Adipocyte (in vitro differentiated cells): ENCODE results near the gene PCED1A.
A peak's percentile ranks its signal among the peaks of the same experiment; 100 is the strongest.

ENCODE experiments used
- DNase-seq: peaks from one replicate; pipeline ENCODE4 v3.0.0-alpha.2; 2015; ENCODE audit warnings: low read depth
- H3K27me3 ChIP-seq: replicated peaks from 2 replicates; pipeline ENCODE4 v1.7.0; 2013; ENCODE audit warnings: mild to moderate bottlenecking, low read length, moderate library complexity; ENCODE audit not compliant: control insufficient read depth, insufficient read depth
- H3K36me3 ChIP-seq: 2 replicates; pipeline ENCODE4 v1.7.0; 2013; ENCODE audit warnings: low read length, mild to moderate bottlenecking, moderate library complexity; ENCODE audit not compliant: control insufficient read depth, insufficient read depth, severe bottlenecking
- H3K4me1 ChIP-seq: 2 replicates; pipeline ENCODE4 v1.7.0; 2013; ENCODE audit warnings: mild to moderate bottlenecking, low read length, moderate library complexity; ENCODE audit not compliant: control insufficient read depth, insufficient read depth
- H3K4me3 ChIP-seq: 2 replicates; pipeline ENCODE4 v1.7.0; 2013; ENCODE audit warnings: mild to moderate bottlenecking, low read length, moderate library complexity
- H3K9ac ChIP-seq: 2 replicates; pipeline ENCODE4 v1.7.0; 2013; ENCODE audit warnings: mild to moderate bottlenecking, low read length, moderate library complexity
- H3K9me3 ChIP-seq: 2 replicates; pipeline ENCODE4 v1.7.0; 2013; ENCODE audit warnings: mild to moderate bottlenecking, low read length, moderate library complexity; ENCODE audit not compliant: control insufficient read depth

PCED1A gene

DNA sequence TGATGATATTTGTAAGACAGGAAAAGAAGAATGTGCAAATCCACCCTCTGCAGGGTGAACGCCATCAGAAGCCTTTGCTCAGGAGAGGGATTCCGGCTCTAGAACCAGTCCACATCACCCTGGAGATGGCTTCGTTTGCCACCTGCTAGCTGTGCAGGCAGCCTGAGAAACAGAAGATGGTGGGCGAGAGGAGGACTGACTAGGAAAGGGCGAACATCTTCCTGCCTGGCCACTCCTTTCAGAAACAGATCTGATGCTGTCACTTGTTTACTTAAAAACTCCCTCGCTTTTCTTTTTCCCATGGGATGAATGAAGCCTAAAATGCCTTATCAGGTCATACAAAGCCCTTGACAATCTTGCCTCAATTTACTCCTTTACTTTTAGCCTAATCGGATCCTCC is 34.0 kb upstream of the PCED1A start:
- DNase-seq = peak; percentile 22
- no peaks in the 10 kb centered on the region for H3K27me3 ChIP-seq
- peaks cover 51% of the 10 kb centered on the region for H3K4me1 ChIP-seq
- H3K36me3 ChIP-seq = no peaks in the 10 kb centered on the region
- no peaks in the 10 kb centered on the region for H3K9me3 ChIP-seq
- H3K4me3 ChIP-seq = peak overlapping the region; percentile 96
- H3K9ac ChIP-seq = peak overlapping the region; percentile 91

DNA sequence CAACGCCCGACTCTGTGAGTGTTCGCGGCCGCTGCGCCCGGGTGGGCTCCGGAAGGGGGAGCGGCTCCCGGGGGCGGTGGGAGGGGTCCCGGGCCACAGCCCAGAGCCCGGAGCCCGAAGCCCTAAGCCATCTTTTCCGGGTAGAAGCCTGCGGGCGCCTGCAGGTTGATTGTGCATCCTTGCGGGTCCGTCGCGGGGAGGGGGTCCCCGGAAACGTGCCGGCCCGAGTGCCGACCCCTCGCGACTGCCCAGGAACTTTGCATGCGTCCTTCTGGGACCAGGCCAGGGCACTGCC is 33.2 kb upstream of the PCED1A start:
- peak overlapping the region; percentile 96 for H3K4me3 ChIP-seq
- H3K9me3 ChIP-seq = no peaks in the 10 kb centered on the region
- DNase-seq = peak; percentile 78
- H3K9ac ChIP-seq = peak overlapping the region; percentile 91
- peaks cover 49% of the 10 kb centered on the region for H3K4me1 ChIP-seq
- H3K36me3 ChIP-seq = no peaks in the 10 kb centered on the region
- no peaks in the 10 kb centered on the region for H3K27me3 ChIP-seq

DNA sequence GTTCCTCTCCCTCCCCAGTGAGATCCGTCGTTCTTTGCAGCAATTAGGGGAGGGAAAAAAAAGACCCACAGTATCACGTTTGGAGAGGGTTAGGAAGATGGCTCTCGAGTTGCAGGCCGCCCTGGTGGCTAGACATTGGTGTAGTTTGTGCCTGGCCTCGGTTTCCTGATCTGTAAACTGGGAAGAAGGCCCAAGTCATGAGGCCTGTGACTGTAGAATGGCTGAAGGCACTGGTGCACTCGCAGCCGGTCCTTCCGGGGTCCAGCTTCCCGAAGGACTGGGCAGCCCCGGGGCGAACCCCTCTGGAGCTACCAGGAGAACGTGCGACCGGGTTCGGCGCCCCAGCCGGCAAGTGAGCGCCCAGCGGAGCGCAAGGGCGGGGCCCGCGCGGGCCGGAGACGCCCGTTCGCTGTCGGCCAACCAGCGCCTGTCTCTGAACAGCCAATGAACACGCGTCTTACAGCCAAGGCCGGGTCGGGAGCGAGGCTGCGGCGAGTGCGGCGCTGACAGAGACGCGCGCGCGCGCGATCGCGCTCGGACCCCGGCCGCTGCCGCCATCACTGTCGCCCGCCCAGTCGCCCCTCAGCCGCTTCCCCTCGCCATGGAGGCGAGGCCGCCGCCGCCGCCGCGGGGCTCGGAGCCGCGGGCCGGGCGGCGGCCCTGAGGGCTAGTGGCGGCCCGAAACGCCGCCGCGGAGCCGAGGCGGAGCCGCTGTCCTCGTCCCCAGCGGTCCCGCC is 32.7 kb upstream of the PCED1A start, which contains the start of gene PTPRA:
PTPRA (plus strand) TSS at position 472 of the 737 bp plus-strand sequence. CDS start 90,797 bp downstream, outside the sequence.
- peak; percentile 97 for DNase-seq

DNA sequence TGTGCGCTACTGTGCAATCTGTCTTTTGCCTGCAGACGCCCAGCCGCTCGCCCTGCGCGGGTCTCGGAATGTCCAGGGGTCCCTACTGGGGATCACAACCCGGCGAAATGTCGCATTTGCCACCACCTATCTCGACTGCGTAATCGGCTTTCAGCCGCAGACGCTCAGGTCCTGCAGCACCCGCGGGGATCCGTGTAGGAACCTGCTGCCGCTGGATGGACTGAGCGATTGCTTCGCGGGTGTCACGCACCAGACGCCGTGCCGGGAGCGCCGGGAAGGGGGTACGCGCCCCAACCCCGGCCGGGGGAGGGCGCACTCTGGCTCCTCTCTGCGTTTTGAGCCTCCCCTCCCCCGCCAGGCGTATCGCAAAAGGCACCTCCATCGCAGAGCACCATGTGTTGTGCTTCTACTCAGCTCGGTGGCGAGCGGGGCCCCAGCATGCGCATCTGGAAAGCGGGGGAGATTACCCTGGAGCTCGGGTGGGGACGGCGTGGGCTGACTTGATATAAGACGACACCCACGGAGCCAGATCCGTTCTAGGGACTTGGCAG is 32.1 kb upstream of the PCED1A start:
- Histone ChIP-seq H3K27me3 (no peaks in the 10 kb centered on the region), H3K9me3 (no peaks in the 10 kb centered on the region), H3K9ac (peak overlapping the region; percentile 91), H3K4me1 (peaks cover 59% of the 10 kb centered on the region), H3K36me3 (no peaks in the 10 kb centered on the region), H3K4me3 (peak overlapping the region; percentile 96)
- peak; percentile 76 for DNase-seq

More for the DNA sequence above, 32.7 kb upstream of the PCED1A start, which contains the start of gene PTPRA:
- Histone ChIP-seq H3K9ac (peak within 1 kb of the TSS; percentile 91), H3K4me1 (peaks cover 53% of the 10 kb centered on the region), H3K27me3 (no peaks in the 10 kb centered on the region), H3K4me3 (peak within 1 kb of the TSS; percentile 96), H3K9me3 (no peaks in the 10 kb centered on the region), H3K36me3 (no peaks in the 10 kb centered on the region)

DNA sequence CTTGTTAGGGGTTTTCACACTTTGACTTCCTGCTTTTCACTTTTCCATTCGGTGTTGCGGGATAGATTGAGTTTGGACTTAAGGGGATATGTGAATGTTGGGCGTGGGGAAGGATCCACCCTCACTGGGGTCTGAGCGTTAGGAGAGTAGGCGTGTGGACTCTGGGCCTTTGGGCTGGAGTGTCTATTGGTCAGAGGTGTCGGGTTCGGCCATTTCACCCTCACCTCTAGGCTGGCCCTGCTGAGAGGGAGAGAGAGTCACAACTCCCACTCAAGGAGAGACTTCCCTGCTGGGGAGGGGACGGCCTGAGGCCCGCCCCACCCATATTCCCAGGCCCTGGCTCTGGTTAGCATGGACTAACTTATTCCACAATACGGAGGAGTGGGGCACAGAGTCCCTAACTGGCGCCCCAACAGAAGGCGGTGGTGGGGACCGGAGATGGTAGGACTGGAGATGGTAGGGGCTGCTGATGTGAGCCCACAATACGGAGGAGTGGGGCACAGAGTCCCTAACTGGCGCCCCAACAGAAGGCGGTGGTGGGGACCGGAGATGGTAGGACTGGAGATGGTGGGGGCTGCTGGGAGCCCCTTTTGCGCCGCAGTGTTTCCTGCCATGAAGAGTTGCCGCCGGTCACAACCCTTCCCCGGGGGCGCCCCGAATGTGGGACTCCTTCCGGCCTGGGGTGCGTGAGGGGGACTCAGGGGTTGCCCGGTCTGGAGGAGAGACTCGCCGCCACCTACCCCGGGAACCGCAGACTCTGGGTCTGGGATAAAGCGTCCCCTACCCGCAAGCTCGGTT is 31.4 kb upstream of the PCED1A start:
- DNase-seq = no peak

DNA sequence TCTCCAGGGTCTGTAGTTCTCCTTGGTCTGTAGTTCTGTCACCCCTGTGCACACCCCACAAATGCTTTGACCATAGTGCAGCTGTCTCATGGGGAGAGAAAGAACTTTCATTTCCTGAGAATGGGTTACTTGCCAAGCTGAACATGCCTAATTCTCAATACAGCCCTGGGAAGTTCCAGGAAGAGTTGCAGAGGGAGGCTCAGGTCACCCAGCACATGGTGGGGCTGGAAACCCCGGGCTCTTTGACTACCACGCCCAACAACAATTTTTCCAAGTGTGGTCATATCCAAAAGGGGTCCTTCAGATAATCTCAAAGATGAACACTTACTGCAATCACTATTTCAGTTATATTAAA is 30.6 kb upstream of the PCED1A start:
- peak overlapping the region; percentile 79 for H3K9ac ChIP-seq
- no peaks in the 10 kb centered on the region for H3K27me3 ChIP-seq
- no peaks in the 10 kb centered on the region for H3K9me3 ChIP-seq
- peak; percentile 38 for DNase-seq
- H3K36me3 ChIP-seq = peaks cover 7% of the 10 kb centered on the region
- peaks cover 69% of the 10 kb centered on the region for H3K4me1 ChIP-seq
- H3K4me3 ChIP-seq = peak overlapping the region; percentile 70

More for the DNA sequence above, 31.4 kb upstream of the PCED1A start:
- Histone ChIP-seq H3K4me3 (peak overlapping the region; percentile 96), H3K9me3 (no peaks in the 10 kb centered on the region), H3K27me3 (no peaks in the 10 kb centered on the region), H3K4me1 (peaks cover 66% of the 10 kb centered on the region), H3K36me3 (no peaks in the 10 kb centered on the region), H3K9ac (peak overlapping the region; percentile 91)

DNA sequence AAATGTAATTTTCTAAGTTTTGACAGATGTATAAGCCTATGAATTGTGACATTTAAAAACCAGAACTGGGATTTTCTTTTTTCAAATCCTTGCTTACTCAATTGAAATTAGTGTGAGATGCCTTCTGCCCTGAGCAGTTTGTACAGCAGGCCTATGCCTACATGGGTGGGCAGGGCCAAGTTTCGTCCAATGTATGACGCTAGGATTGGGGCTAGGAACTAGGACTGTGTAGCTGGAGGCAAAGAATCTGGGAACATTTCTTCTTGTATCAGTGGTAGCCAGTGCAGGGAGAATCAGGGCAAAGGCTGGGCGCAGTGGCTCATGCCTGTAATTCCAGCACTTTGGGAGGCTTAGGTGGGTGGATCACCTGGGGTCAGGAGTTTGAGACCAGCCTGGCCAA is 28.9 kb upstream of the PCED1A start:
- no peaks in the 10 kb centered on the region for H3K9me3 ChIP-seq
- H3K9ac ChIP-seq = no peak overlapping the region
- DNase-seq = no peak
- no peaks in the 10 kb centered on the region for H3K27me3 ChIP-seq
- peaks cover 24% of the 10 kb centered on the region for H3K36me3 ChIP-seq
- H3K4me1 ChIP-seq = peaks cover 58% of the 10 kb centered on the region
- H3K4me3 ChIP-seq = no peak overlapping the region

DNA sequence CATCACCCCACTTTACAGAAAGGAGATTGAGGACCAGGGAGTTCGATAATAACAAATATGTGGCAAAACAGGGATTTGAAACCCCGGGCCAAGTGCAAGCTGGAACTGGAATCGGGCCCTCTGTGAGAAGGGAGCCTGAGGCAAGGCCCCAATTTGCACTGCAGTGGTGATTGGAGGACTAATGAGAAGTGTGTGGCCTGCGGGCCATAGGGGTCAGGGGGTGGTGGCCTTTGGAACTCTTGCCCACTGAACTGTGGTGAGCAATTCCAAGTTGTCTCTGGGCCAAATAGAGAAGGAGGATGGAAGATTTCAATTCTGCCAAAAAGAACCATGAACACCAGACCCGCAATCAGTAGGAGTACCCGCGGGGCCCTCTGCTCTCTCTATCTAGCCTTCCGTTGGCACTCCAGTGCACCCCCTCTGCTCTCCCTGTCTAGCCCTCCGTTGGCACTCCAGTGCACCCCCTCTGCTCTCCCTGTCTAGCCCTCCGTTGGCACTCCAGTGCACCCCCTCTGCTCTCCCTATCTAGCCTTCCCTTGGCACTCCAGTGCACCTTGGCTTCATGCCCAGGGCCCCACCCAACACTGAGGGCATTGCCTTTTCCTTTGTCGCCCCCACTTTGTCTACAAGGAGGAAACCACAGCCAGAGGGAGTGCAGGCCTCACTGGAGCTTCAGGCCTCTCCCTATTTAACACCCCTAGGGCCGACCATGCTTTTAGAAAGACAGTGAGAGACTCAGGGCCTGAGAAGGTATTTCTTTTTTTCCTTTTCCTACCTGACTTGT is 26.8 kb upstream of the PCED1A start:
- Histone ChIP-seq H3K27me3 (no peaks in the 10 kb centered on the region), H3K4me3 (no peak overlapping the region), H3K9me3 (no peaks in the 10 kb centered on the region), H3K36me3 (peaks cover 38% of the 10 kb centered on the region), H3K4me1 (peaks cover 50% of the 10 kb centered on the region), H3K9ac (no peak overlapping the region)
- no peak for DNase-seq

DNA sequence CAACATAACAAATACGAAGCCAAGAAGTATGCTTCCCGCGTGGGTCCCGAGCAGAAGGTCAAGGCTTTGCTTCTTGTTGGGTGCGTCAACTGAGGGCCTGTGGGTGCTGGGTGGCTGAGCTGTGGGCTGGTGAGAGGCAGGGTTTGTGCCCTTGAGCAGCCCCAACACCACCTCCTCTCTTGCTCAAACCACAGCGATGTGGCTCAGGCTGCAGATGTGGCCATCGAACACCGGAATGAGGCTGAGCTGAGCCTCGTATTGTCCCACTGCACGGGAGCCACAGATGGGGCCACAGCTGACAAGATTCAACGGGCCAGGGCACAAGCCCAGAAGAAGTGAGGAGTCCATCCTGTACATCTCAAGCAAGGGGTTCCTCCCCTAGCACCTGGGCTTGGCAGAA is 25.8 kb upstream of the PCED1A start:
- no peak for DNase-seq
- H3K27me3 ChIP-seq = no peaks in the 10 kb centered on the region
- peaks cover 49% of the 10 kb centered on the region for H3K36me3 ChIP-seq
- H3K9me3 ChIP-seq = no peaks in the 10 kb centered on the region
- H3K9ac ChIP-seq = no peak overlapping the region
- peaks cover 39% of the 10 kb centered on the region for H3K4me1 ChIP-seq
- no peak overlapping the region for H3K4me3 ChIP-seq

DNA sequence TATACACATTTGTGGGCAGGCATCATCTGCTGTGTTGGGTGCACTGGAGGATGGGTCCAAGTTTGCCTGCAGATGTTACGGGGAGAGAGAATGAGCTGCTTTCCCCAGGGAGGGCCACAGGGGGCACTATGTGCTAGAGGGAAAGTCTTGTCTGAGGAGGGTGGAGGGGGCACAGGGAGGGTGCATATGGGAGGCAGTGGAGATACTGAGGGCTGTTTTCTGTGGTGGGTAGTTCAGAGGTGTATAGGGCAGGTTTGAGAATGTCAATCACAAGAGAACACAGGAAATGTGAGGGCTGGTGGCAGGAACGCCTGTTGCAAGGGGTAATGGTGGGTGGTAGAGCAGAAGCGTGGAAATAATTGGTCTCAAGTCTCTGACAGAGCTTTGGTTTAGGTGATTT is 25.2 kb upstream of the PCED1A start:
- no peak for DNase-seq
- Histone ChIP-seq H3K4me3 (no peak overlapping the region), H3K36me3 (peaks cover 55% of the 10 kb centered on the region), H3K9ac (no peak overlapping the region), H3K27me3 (no peaks in the 10 kb centered on the region), H3K9me3 (no peaks in the 10 kb centered on the region), H3K4me1 (peaks cover 33% of the 10 kb centered on the region)

DNA sequence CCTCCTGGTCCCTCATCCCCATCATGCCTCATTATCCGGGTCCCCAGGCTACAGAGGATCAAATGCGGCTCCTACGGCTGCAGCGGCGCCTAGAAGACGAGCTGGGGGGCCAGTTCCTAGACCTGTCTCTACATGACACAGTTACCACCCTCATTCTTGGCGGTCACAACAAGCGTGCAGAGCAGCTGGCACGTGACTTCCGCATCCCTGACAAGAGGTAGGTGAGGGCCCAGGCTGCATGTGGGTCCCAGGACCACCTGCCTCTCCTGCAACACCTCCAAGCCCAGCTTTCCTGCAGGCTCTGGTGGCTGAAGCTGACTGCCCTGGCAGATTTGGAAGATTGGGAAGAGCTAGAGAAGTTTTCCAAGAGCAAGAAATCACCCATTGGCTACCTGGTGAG is 24.6 kb upstream of the PCED1A start:
- H3K27me3 ChIP-seq = no peaks in the 10 kb centered on the region
- no peak overlapping the region for H3K4me3 ChIP-seq
- peaks cover 28% of the 10 kb centered on the region for H3K4me1 ChIP-seq
- H3K36me3 ChIP-seq = peaks cover 58% of the 10 kb centered on the region
- DNase-seq = no peak
- H3K9me3 ChIP-seq = no peaks in the 10 kb centered on the region
- no peak overlapping the region for H3K9ac ChIP-seq
